ENCODE data around the gene MME.
"Not testable (repeated sequence)": the region's sequence is repeated elsewhere in the genome, so short reads cannot be mapped to it uniquely, and the experiment has no call there.

The MME gene

DNA sequence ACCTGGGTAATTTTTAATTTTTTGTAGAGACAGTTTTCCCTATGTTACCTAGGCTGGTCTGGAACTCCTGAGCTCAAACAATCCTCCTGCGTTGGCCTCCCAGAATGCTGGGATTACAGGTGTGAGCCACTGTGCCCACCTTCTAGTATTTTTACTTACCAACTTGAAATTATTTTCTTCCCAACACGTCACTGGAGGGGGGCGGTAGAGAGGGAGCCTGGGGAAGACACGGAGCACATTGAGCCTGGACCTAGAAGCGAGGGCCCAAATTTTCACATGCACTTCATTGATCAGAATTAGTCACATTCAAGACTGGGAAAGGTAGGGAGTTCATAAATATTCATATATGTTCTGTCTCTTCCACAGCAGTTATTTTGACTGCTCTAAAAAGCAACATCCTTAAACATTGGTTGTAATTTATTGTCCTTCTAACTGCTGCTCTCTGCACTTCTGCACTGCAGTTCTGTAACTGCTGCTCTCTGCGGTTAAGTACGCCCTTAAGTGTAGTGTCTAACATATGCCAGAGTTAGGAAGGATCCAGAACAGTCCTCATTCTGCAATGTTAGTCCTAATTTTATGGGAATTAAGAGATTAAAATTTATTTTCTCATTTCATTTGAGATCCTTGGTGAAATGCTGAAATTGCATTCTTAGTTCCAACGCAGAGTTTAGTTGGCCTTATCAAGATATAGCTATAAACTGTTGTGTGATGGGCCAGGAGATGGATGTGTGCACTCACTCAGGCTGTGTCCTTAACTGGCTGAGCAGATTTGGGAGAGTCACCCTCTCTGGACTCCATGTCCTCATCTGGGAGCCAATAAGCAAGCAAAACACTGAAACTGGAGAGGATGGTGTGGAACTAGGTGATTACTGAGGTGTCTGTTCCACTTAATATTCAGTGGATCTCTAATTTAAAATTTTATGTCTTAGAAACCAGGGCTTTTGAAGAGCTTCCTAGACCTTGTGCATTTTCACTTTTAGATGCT is 115.1 kb downstream of the MME start:
- no peak for DNase-seq

DNA sequence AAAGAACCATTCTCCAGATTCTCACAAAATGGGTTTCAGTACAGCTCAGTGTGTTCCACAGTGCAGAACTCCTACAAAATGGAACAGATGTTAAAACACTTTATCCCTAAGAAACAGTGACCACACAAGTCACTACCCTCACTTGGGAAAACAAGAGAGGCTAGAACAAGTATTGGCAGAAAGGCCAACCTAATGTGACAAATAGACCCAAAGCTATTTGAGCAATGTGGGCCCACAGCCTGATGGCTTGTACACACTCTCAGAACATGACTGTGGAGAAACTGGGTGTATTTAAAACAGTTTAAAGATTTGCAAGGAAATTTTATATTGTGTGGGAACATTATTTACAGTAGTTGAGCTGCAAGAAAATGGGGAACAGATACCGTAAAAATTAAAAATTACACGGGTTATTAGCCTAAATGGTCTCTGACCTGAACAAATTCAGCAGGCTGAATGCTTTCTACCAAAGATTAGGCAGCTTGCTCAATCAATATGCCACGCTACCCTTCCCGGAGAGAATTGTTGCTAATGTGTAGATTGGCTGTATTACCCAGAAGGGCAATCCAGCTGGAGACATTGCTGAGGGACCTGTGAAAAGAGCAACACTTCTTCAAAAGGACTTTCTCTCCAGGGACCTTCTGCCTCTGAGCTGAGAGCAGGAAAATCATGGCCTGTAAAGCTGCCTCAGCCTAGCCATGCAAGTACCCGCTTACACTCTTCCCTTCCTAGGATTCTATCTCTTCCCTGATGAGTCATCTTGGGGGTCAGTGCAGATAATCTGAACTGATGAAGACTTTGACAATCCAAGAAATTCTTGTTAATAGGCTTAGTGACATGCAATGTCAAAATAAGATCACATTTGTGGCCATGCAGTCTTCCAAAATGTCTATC is 116.3 kb downstream of the MME start:
- DNase-seq: no peak

DNA sequence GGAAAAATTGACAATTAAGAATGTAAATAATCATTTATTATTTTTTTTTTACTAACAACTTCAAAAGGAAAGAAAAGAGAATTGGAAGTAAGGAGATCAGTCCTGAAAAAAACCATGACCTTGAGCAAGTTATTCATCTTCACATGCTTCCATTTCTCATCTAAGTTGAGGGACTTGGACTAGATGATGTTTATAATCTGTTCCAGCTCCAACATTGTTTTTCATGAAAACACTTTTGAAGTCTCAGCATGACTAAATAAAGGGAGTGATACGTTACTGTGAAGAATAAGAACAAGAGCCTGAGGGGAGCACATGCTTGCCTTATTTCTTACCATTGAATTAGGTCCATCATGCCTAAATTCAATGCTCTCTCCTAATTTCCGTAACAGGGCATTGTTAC is 117.7 kb downstream of the MME start:
- no peak for DNase-seq

GRCh38 chr3:155202626-155203025 is 122.5 kb downstream of the MME start:
- no peak for DNase-seq

- no peak for DNase-seq
Measured at GRCh38 chr3:155204851-155205250, 124.7 kb downstream of the MME start.

- no peak for DNase-seq
Measured at GRCh38 chr3:155208183-155208800, 128.2 kb downstream of the MME start.

GRCh38 chr3:155210736-155211135 is 130.6 kb downstream of the MME start:
- DNase-seq: no peak

DNA sequence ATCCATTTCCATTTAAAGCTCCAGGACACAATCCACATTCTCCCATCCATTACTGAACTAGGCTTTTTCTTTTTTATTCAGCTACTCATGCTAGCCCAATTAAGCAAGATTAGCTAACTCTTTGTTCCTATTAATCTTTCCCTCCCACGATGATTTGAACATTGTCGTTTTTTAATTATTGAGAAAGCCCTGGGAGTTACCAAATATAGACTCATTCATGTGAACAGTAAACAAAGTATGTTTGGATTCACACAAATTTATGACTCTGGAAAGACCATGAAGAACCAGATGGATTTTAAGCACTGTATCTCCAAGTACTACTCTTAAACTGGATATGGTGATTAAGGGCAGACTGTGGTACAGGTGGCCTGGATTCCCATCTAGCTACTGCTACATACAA is 131.1 kb downstream of the MME start:
- DNase-seq: no peak

DNA sequence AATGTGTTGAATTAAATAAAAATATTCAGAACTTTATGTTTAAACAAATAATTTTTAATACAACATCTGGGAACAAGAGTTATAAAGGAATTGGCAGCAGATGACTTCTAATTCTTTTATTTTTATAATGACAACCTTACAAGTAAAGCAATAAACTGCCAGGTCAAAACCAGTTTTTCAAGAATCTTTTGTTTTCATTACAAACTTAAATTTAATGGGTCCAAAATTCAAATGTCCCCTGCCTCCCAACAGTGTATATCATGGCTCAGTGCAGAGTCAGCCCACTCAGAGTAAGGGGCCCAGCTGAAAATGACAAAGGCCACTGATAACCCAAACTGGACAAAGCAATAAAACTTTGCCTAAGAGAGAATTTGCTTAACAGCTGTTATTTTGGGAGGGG is 131.8 kb downstream of the MME start:
- DNase-seq: no peak

DNA sequence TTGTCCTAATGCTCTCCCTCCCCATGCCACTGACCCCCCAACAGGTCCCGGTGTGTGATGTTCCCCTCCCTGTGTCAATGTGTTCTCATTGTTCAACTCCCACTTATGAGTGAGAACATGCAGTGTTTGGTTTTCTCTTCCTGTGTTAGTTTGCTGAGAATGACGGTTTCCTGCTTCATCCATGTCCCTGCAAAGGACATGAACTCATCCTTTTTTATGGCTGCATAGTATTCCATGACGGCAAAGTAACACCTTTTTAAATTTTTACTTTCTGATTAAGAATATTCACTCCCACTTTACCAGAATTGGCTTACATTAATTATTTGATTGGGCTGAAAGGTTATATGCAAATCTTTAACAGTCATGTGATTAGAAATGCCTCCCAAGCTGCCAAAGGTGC is 135.9 kb downstream of the MME start:
- not testable (repeated sequence) for DNase-seq

GRCh38 chr3:155217591-155217990 is 137.5 kb downstream of the MME start:
- DNase-seq: no peak

- no peak for DNase-seq
Measured at GRCh38 chr3:155218462-155218861, 138.3 kb downstream of the MME start.

DNA sequence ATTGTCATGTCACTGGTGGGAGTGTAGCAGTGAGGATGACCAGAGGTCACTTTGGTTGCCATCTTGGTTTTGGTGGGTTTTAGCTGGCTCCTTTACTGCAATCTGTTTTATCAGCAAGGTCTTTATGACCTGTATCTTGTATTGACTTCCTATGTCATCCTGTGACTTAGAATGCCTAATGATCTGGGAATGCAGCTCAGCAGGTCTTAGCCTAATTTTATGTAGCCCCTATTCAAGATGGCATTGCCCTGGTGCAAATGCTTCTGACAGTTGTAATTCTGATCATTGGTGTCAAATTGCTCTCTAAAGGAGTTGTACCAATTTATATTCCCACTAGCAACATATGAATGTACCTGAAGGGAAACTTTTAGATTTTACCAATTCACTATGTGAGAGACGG is 139.0 kb downstream of the MME start:
- no peak for DNase-seq

DNA sequence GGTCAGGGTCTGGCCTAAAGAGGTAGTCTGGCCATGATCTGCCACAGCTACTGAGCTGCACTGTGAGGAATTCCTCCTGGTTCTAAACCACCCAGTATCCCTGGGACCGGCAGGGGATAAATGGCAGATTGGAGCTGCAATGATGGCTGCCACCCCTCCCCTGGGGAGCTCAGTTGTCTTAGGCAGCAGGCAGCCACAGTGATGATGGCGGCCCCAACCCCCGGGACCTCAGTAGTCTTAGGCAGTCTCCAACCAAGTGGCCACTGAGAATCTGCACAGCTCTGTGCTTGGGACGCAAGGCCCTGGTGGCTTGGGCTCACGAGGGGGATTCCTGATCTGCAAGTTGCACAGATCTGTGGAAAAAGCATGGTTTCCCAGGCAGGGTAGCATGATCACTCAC is 145.3 kb downstream of the MME start:
- DNase-seq: no peak

GRCh38 chr3:155227141-155227540 is 147.0 kb downstream of the MME start:
- DNase-seq: no peak

DNA sequence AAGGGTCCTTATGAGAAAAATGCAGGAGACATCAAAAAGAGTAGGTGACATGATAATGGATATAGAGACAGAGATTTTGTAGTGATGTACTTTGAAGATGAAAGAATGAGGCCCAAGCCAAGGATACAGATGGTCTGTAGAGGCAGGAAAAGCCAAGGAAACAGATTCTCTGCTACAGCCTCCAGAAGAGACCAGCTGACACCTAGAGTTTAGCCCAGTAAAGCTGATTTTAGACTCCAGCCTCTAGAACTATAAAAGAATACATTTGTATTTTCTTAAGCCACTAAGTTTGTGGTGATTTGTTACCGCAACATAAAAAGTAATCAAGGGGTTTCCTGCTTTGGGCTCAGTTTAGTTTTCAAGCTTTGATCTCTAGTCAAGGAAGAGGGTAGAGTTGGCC is 148.6 kb downstream of the MME start:
- DNase-seq: no peak

GRCh38 chr3:155229086-155229485 is 149.0 kb downstream of the MME start:
- DNase-seq: no peak

GRCh38 chr3:155230382-155230781 is 150.3 kb downstream of the MME start:
- no peak for DNase-seq

DNA sequence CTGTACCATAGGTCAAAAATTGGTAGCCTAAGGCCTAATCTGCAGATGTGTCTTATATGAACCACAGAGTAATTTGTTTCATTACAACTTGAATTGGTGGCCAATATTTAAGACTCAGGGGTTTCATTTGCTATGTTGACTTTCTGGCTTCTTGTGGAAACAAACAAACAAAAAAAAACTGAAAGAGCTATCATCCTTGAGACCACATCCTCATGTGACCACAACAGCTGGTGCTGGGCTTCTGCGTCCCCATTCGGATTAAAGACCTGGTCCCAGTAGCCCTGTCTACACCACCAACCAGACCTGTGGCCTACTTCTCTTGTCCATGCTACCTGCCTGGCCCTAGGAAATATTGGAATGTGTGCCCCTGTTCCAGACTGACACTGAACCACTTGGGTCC is 151.7 kb downstream of the MME start:
- no peak for DNase-seq

GRCh38 chr3:155232605-155233004 is 152.5 kb downstream of the MME start:
- DNase-seq: no peak

GRCh38 chr3:155233213-155233612 is 153.1 kb downstream of the MME start:
- no peak for DNase-seq
